HG03558 (cell line): ENCODE results near the gene MB.

Experiments
- ATAC-seq: cut with Tn5 transposase; IDR thresholded peaks from one replicate; pipeline ENCODE4 v1.9.1; 2021; ENCODE audit warnings: moderate number of reproducible peaks; ENCODE audit not compliant: unreplicated experiment; ENCODE audit errors: extremely low read depth

MB gene

DNA sequence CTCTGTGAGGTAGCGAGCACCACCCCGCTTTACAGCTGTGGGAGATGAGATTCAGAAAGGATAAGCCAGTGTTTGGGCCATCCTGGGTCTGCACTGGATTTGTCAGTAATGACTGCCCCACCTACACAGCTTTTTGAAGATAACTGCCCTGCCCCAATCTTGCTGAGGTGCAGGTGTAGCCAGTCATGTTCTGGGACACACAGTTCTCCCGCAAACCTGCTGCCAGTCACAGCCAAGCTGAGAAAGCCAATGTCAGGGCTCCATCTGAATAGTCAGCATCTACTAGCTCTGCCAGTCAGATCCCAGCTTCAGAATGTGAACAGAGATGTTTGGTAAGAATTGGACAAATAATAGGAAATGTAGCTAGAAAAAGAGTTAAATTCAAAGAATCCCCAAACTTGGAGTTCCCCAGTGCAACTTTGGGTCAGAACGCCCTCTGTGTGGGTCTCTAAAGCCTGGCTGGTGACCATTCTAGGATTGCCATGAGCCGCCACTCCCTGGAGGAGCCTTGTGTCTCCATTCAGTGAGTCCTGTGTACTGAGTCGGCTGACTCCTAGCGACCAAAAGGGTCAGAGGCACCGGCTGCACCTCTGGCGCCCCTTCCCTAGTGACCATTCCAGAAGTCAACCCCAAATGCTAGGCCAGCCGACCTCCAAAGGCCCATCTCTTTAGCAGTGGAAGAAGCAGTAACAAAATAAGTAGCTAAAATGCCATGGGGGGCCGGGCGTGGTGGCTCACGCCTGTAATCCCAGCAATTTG lies 2.4 kb upstream of the MB start:
- no peak for ATAC-seq

DNA sequence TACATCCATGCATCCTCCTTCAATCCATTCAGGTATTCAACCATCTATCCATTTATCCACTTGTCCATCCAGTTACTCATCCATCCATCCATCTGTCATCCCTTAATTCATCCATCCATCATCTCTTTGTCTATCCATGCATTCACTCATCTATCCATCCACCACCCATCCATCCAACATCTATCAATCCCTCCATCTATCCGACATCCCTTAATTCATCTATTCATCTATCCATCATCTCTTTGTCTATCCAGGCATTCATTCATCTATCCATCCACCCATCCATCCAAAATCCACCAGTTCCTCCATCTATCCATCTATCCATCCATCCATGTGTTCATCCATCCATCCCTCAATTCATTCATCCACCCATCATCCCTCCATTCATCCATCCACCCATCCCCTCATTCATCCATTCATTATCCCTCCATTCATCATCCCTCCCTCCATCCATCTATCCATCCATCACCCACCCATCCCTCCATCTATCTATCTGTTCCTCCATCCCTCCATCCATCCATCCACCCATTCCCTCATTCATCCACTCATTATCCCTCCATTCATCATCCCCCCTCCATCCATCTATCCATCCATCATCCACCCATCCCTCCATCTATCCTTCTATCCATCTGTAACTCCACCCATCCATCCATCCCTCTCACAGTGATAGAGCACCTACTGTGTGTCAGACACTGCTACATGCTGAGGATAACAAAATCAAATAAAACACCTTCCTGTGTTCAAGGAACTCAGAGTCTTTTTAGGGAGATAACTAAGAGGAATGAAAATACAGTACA lies 1.5 kb upstream of the MB start:
- ATAC-seq: no peak

DNA sequence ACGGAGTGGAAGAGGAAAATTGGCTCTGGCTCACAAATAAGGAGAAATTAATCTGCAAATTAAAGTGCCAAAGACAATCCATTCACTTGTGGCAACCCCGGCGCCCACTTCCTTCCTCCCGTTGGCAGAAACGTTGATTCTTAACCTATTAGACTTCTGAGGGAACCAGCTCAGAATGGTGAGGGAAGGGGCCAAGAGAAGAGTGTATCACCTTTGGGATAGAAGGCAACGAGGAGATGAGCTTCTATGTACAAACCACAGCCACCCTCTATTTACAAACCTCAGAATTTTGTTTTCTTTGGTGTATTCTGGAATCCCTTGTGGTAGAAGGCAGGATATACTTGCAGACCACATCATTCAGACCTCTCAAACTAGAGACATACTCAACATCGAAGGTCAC lies 1.1 kb downstream of the MB start:
- ATAC-seq: no peak

DNA sequence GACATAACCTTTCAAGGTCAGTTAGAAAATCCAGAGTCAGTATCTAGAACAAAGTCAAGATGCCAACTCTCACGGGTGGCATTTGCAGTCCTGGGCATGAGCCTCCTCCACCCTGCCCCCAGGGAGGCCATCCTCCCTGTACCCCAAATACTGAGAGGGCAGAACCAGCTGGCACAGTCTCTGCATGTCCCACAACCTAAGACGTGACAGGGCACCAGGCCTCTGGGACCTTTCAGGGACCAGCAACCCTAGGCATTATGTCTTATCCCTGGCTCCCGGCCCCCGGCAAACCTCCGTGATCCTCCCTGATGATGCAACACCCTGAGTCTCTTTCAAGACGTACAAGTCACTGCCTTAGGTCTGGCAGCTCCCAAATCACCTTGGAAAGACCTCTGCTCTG lies 2.0 kb downstream of the MB start:
- no peak for ATAC-seq

DNA sequence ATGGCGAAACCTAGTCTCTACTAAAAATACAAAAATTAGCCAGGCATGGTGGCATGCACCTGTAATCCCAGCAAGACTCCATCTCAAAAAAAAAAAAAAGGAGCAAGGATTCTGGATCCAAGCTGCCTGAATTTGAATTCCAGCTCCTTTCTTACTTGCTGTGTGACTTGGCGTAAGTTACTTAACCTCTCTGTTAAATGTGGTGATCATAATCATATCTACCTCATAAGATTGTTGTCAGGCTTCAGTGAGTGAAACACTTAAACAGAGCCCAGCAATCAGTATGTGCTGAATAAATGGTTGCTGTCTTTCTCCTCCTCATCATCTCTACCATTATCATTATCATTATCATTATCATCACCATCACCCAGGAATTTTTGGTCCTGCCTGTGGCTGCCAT lies 2.7 kb downstream of the MB start:
- ATAC-seq: no peak

DNA sequence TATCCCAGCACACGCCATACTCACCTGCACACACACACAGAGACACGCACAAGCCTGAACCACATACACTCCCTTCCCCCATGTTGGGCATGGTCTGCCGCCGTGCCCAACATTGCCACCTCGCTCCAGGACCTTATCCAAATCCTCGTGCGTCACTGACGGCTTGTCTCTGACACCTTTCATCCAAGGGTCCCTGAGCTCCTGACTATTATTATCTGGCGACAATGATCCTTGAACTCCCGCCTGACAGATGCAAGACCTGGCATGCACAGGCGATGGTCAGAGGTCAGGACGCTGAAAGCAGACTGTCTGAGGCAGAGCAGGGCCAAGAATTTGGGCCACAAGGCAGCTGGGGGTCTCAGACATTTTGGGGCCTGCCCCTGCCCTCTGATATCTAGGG lies 4.2 kb downstream of the MB start:
- no peak for ATAC-seq

DNA sequence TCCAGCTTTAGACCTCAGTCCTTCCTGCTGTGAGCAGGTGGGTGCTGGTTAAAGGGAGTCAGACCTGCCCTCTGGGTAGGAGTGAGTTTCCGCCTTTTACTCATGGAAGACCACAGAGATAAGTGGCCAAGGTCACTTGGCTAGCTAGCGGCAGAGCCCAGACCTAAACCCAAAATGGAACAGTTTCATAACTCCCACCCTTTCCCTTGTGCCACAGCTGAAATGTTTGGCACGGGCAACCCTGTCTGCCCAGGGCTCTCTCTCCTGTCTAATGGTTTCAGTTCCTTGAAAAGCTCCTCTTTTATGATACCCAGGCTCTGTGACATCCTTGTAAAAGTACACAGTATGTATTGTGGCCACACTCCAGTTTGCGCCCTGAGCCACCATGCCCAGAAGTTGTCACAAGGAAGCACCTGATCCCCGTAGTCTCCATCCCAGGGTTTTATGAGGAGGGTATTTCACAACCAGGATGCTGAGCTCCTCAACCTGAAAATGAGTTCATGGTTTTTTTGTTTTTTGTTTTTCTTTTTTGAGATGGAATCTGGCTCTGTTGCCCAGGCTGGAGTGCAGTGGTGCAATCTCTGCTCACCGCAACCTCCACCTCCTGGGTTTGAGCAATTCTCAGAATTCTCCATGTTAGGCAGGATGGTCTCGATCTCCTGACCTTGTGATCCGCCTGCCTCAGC lies 5.1 kb downstream of the MB start:
- no peak for ATAC-seq

DNA sequence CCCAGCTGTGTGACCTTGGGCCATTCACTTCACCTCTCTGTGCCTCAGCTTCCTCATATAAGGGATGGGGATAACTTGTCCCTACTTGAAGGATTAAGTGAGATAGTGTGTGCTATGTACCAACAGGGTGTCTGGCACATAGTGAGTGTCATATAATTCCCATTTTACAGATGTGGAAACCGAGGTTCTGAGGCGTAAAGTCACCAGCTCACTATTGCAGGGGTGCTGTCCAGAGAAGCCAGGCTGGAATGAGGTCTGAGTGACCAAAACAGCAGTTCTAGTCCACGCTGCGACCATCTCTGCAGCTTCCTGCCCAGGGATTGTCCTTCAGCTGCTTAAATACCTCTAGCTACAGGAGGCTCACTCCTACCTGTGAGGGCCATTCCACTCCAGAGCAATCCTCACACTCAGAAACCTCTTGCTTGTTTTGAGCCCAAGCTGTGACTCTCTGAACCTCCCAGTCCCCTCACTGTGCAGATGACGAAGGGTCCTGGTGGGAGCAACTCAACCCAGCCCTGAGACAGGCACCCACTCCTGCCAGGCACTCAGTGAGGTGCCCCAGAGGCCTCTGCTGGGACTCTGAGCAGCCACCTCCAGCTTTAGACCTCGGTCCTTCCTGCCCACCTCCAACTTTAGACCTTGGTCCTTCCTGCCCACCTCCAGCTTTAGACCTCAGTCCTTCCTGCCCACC lies 5.8 kb downstream of the MB start:
- no peak for ATAC-seq

DNA sequence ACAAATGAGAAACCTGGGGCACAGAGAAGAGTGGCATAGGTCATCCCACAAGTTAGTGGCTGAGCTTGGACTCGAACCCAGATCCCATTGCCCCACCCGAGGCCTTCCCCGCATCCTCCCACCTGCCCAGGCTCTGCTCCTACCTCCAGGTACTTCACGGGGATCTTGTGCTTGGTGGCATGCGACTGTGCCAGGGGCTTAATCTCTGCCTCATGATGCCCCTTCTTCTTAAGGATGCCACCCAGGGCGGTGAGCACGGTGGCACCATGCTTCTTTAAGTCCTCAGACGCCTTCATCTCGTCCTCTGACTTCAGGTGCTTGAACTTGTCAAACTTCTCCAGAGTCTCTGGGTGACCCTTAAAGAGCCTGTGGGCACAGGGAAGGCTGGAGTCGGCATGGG lies 6.4 kb downstream of the MB start:
- no peak for ATAC-seq

DNA sequence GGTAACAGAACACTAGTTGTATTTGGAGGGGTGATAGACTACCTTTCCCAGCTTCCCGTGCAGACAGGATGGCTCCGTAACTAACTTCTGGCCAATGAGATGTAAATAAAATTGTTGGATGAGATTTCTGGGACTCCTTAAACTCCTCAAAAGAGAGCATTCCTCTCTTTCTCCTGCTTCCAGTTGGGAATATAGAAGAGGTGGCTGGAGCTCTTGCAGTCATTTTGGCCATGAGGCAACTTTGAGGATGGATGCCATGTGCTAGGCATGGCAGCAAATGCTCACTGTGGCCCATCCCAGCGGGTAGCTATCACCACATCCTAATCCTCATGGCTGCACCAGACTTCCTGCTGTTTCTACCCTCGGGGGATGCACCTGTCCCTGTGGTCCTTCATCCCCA lies 7.4 kb downstream of the MB start:
- ATAC-seq: no peak

DNA sequence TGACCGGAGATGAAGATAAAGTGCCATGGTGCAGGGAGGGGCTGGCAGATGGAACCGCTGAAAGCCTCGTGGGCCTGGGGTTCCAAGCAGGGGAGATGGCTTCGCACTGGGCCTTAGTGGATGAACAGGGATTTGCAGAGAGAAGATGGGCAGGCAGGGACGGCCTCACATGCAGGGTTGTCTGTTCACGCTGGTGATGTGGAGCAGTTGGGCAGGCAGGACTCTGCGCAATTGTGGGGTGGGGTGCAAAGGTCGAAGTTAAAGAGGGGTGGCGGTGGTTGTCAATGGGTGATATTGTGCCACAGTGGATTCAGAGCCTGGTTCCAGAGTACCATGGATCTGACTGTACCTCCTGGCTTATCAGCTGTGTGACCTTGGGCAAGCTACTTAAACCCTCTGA lies 7.9 kb downstream of the MB start:
- no peak for ATAC-seq

DNA sequence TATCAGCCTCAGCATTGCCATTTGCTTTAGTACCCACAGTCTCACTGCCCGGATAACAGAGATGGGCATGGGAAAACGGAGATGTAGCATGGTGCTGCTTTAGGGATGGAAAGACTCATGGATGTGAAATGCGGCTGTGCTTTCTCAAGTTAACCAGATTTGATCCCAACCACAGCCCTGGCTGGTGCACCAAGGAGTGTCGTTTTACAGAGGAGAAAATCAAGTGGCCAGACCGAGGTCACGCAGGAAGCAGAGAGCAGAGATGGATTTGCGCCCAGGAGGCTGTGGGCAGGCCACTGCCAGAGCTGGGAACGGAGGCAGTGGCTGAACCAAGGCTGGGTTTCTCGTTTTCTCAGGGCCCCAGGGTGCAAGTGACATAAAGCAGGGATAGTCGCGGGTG lies 9.0 kb downstream of the MB start:
- no peak for ATAC-seq

DNA sequence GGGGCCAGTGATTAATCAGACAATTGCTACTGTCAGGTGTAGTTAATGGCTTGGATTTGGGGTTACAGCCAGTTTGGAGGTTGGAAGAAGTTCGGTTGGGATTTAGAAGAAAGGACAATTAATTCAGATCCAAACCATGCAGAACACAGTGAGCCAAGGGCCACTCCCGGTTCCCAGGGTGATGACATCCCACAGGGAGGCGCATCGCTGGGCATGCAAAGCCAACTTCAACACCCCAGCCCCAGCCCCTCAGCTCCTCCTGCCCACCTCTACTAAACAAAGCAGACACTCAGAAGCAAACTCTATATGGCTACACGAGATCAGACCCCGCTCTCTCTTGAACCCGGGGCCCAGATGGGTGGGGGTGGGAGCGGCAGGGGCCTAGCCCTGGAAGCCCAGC lies 10.2 kb downstream of the MB start:
- no peak for ATAC-seq

DNA sequence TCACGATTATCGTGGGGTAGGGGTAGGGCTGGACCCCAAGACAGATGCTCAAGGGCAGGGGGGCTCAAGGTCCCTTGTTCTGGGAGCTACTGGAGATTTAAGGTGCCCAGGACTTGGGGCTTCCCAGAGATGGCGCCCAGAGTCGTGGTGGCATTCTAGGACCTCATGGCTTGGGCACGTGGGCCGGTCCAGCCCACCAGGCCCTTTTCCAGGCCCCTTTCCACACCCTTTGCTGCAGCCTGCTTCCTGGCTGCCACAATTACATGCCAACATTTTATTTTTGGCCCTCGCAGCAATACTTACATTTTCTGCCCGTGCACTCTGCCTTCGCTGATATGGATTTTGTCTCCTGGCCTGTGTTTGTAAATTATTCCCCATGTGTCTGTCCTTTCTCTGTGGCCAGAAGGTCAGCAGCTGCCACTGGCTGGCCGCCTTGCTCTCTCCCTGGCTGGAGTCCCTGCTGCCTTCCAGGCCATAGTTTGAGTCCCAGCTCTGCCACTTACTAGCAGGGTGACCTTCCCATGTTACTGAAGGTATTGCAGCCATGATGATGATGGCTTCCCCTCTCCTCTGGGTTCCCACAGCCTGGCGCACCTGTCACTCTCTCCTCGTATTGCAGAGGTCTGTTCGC lies 11.2 kb downstream of the MB start:
- ATAC-seq: no peak

DNA sequence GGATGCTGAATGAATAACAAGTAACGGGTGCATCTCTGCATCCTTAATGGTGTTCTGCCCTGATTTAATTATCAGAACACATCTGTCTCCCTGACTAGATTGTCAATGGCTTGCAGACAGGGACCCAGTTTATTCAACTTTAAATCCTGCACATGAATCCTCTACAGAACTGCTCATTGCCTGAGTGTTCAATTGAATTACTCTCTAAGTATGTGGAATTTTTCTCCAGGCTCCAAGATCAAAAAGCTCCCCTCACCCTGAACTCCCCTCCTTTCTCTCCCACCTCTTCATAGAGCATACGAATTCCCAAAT lies 11.8 kb downstream of the MB start:
- ATAC-seq: no peak

DNA sequence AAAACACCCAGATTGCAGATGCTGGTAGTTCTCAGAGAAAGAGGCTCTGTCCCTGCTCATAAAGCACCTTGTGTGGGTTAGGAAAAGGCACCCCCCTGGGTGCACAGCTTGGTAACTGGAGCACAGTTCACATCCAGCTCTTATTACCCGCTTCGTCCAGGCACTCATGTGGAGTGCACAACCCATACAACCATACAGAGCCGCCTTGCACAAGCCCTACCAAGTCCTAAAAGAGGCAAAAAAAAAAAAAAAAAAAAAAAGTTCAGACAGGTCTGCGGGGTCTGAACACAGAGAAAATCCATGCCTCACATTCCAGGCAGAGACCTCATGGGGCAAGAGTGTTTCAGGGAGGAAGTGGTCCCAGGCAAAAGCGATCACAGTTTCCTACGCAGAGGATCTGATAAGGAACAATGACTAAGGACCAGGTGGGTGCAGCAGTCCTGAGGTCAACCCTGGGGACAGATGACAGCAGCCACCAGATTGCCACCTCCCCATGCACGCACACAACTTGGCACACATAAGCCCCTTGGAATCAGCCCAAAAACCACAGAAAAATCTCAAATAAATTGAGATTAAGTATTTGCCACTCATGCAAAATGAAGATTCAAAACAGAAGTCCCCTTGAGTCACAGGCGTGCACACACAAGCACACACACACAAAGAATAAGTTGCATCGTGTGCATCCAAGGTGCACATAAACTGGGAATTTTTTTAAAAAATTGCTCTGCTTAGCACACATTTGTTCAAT lies 12.3 kb downstream of the MB start:
- no peak for ATAC-seq

DNA sequence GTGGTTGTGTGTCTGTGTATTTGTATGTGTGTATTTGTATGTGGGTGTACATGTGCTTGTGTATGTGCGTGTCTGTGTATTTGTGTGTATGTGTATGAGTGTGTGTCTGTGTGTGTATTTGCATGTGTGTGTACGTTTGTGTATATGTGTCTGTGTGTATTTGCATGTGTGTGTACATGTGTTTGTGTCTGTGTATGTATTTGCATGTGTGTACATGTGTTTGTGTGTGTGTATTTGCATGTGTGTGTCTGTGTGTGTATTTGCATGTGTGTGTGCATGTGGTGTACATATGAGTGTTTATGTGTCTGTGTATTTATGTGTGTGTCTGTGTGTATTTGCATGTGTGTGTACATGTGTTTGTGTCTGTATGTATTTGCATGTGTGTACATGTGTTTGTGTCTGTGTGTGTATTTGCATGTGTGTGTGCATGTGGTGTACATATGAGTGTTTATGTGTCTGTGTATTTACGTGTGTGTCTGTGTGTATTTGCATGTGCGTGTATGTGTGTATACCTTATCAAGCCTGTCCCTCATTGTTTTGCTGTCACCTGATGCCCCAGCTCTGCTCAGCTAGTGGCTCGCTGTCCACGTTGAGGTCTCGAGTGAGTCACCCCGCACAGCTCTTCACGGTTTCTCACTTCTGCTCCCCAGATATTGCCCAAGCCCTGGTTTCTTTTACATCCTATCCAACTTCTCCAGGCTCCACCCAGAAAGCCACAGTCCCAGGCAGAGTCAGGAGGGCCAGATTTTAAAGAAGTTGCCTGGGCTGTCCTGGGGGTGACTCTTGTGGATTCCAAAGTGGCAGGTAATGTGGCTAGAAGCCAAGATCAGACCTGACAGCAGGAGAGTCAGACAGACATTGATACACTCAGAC lies 15.2 kb downstream of the MB start:
- no peak for ATAC-seq

DNA sequence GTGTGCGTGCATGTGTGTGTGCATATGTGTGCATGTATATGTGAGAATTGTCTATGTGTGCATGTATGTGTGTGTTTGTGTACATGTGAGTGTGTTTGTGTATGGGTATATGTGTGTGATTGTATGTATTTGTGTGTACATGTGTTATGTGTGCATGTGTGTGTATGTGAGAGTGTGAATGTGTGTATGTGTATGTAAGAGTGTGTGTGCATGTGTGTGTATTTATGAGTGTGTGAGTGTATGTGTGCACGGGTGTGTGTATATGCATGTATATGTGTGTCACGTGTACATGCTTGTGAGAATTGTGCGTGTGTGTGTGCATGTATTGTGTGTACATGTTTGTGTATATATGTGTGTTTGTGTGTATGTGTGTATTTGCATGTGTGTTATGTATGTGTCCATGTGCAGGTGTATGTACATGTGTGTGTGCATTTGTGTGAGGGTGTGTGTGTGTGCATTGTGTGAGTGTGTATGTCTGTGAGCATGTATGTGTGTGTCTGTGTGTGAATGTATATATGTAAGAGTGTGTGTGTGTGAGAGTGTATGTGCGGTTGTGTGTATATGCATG lies 16.0 kb downstream of the MB start:
- ATAC-seq: no peak

DNA sequence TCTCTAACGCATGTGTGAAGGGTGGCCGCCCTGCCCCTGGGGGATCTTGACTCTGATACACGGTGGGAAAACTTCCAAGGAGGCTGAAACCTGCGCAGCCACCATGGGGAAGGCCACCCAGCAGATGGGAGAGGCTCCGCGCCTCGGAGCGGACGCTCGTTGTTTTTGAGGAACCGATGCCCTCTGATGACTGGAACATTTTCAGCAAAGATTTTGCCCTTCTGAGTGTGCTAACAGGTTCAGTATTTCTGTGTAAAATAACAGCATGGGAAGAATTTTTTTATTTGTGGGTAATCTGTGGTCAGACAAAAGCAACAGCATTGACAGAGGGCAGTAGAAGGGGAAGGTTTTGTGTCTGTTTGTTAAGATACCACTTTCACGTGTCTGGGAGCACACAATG lies 16.7 kb downstream of the MB start:
- ATAC-seq: no peak
